Measurements from ENCODE around the gene FER1L5.

FER1L5 gene

GRCh38 chr2:96739633-96740428, 97.3 kb downstream of the FER1L5 start, which contains the start of gene LMAN2L:
LMAN2L (minus strand) TSS chr2:96740064; CDS start chr2:96740040, 24 bp downstream.
- peak; percentile 98 for DNase-seq (ENCODE audit: low read depth)
- no peak for TF ChIP-seq CTCF (conservative IDR thresholded peaks at IDR 0.05; ENCODE audit: low read depth, low read length)
- peak within 1 kb of the TSS; percentile 91 for H3K4me3 ChIP-seq (ENCODE audit: low read depth, low read length)

- no peak for DNase-seq (ENCODE audit: low read depth)
- no peak overlapping the region for H3K4me3 ChIP-seq (ENCODE audit: low read depth, low read length)
- TF ChIP-seq CTCF (conservative IDR thresholded peaks at IDR 0.05; ENCODE audit: low read depth, low read length), result no peak
Observed at GRCh38 chr2:96747061-96747617, 104.6 kb downstream of the FER1L5 start.

- no peak overlapping the region for H3K4me3 ChIP-seq (ENCODE audit: low read depth, low read length)
- no peak for TF ChIP-seq CTCF (conservative IDR thresholded peaks at IDR 0.05; ENCODE audit: low read depth, low read length)
- DNase-seq (ENCODE audit: low read depth), result no peak
Observed at GRCh38 chr2:96751800-96752199, 109.2 kb downstream of the FER1L5 start.

GRCh38 chr2:96753661-96754282, 111.2 kb downstream of the FER1L5 start:
- TF ChIP-seq CTCF (conservative IDR thresholded peaks at IDR 0.05; ENCODE audit: low read depth, low read length), result no peak
- DNase-seq (ENCODE audit: low read depth), result no peak
- no peak overlapping the region for H3K4me3 ChIP-seq (ENCODE audit: low read depth, low read length)

GRCh38 chr2:96754317-96754716, 111.8 kb downstream of the FER1L5 start:
- no peak for TF ChIP-seq CTCF (conservative IDR thresholded peaks at IDR 0.05; ENCODE audit: low read depth, low read length)
- no peak for DNase-seq (ENCODE audit: low read depth)
- H3K4me3 ChIP-seq (ENCODE audit: low read depth, low read length), result no peak overlapping the region
